ENCODE data around the gene RBBP7. TPM values are rescaled to one million over a fixed set of nuclear protein-coding genes. Genes with fewer than 3 reads are reported as not detected.

The RBBP7 gene
- total RNA-seq, 1 experiment from 2014 or later: 146 TPM

GRCh38 chrX:16807548-16807947 is 62.6 kb downstream of the RBBP7 start:
- Histone ChIP-seq H3K9me2 (ENCODE audit: insufficient read depth) (no peaks in the 10 kb centered on the region), H3K36me3 (ENCODE audit: control insufficient read depth in 1 of 2, insufficient read depth in 2 of 2, low read length in 2 of 2) (no peaks in the 10 kb centered on the region; a peak in 1 of 4 replicates)
- RAD21 ChIA-PET (ENCODE audit: low non-redundant PET in 1 of 2, low total read pairs in 2 of 2, uncharacterized antibody in 2 of 2, unreplicated experiment in 2 of 2): no interaction called here

More at GRCh38 chrX:16807548-16807947, 62.6 kb downstream of the RBBP7 start:
- Histone ChIP-seq H3K79me2 (ENCODE audit: insufficient read depth, low read length) (peaks cover 89% of the 10 kb centered on the region), H3K9me3 (ENCODE audit: control insufficient read depth in 1 of 2, insufficient read depth in 1 of 2, low read depth in 1 of 2, low read length in 2 of 2) (no peaks in the 10 kb centered on the region), H3K4me1 (ENCODE audit: control insufficient read depth in 1 of 2, insufficient read depth in 2 of 2, low read length in 2 of 2) (peaks cover 0 to 5% of the 10 kb centered on the region in 2 experiments; a peak in 1 of 4 replicates), H3K27ac (ENCODE audit: low read depth, low read length) (no peak overlapping the region), H3K4me3 (replicated peaks in 1 of 2; ENCODE audit: low read depth in 1 of 2, low read length in 2 of 2) (no peak overlapping the region), H3K27me3 (ENCODE audit: insufficient read depth, low read length) (no peaks in the 10 kb centered on the region), H2AFZ (ENCODE audit: low read depth, low read length, poor library complexity, severe bottlenecking) (no peak overlapping the region), H3K9ac (ENCODE audit: low read length) (no peak overlapping the region), H3K4me2 (ENCODE audit: low read length) (no peak overlapping the region), H4K20me1 (ENCODE audit: insufficient read depth) (no peaks in the 10 kb centered on the region; the same call in 1 of the 2 replicates)
- BruUV-seq (replicated peaks): no TSS peak
- no peak for TF ChIP-seq JUND (IDR thresholded peaks at IDR 0.05)
- no peak for TF ChIP-seq ZNF274 (IDR thresholded peaks at IDR 0.05; ENCODE audit: low read depth, low read length)
- 0 out of 2 replicates have a peak, but pooled peaks have one; percentile 8 for TF ChIP-seq RAD21 (IDR thresholded peaks at IDR 0.05; ENCODE audit: low read depth)
- TF ChIP-seq ATF3 (IDR thresholded peaks at IDR 0.05): no peak
- TF ChIP-seq, protein P1, sequence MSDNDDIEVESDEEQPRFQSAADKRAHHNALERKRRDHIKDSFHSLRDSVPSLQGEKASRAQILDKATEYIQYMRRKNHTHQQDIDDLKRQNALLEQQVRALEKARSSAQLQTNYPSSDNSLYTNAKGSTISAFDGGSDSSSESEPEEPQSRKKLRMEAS (IDR thresholded peaks at IDR 0.05): no peak
- no peak for TF ChIP-seq REST (IDR thresholded peaks at IDR 0.05; ENCODE audit: low read depth)
- TF ChIP-seq, protein P2, sequence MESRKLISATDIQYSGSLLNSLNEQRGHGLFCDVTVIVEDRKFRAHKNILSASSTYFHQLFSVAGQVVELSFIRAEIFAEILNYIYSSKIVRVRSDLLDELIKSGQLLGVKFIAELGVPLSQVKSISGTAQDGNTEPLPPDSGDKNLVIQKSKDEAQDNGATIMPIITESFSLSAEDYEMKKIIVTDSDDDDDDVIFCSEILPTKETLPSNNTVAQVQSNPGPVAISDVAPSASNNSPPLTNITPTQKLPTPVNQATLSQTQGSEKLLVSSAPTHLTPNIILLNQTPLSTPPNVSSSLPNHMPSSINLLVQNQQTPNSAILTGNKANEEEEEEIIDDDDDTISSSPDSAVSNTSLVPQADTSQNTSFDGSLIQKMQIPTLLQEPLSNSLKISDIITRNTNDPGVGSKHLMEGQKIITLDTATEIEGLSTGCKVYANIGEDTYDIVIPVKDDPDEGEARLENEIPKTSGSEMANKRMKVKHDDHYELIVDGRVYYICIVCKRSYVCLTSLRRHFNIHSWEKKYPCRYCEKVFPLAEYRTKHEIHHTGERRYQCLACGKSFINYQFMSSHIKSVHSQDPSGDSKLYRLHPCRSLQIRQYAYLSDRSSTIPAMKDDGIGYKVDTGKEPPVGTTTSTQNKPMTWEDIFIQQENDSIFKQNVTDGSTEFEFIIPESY (IDR thresholded peaks at IDR 0.05; ENCODE audit: extremely low read depth, insufficient replicate concordance, low read length): no peak
- no peak for TF ChIP-seq TCF7L2 (IDR thresholded peaks at IDR 0.05; ENCODE audit: borderline replicate concordance, extremely low read depth, insufficient read depth, insufficient read length)
- TF ChIP-seq ELF1 (IDR thresholded peaks at IDR 0.05; ENCODE audit: borderline replicate concordance, low read depth): no peak
- TF ChIP-seq POLR2A (IDR thresholded peaks at IDR 0.05; ENCODE audit: borderline replicate concordance, extremely low read depth, insufficient read depth, insufficient read length): no peak
- peak in 2 of 3 experiments; percentile 23 to 48; a peak in 3 of 6 replicates for TF ChIP-seq CTCF (IDR thresholded peaks at IDR 0.05 in 2 of 3, conservative IDR thresholded peaks at IDR 0.05 in 1 of 3; ENCODE audit: borderline replicate concordance in 1 of 3, insufficient read depth in 1 of 3, low read depth in 2 of 3, low read length in 2 of 3)
- intact Hi-C loops (cut with micrococcal nuclease): no loop called here
- ChIA-PET POLR2A (interaction anchor here (0.7 kb wide), 1 partner anchor 22 kb away, joined by 3 read pairs; the partner anchor contains the start of gene TXLNG), CTCF (interaction anchor here (1.1 kb wide), 1 partner anchor 19 kb away, joined by 3 read pairs; no protein-coding TSS in a partner anchor)
- ATAC-seq (peak; percentile 85), DNase-seq (ENCODE audit: low read depth, low spot score) (no peak)

All from HCT116 (cell line).